K562 (cell line): ENCODE measurements around the gene HSD11B1L. TPM values are rescaled to one million over a fixed set of nuclear protein-coding genes. Genes with fewer than 3 reads are reported as not detected.

Experiments
- C11orf30 ChIP-seq: fragments of 450-650 bp; IDR thresholded peaks from 2 replicates; pipeline ENCODE4 v1.6.1; 2016; ENCODE audit warnings: low read depth, mild to moderate bottlenecking
- DDX20 ChIP-seq: fragments of 450-650 bp; IDR thresholded peaks from 2 replicates; pipeline ENCODE4 v1.6.1; 2016; ENCODE audit warnings: missing genetic modification characterization, low read depth, mild to moderate bottlenecking, missing compliant biosample characterization, moderate library complexity
- HNRNPH1 ChIP-seq: fragments of 200-400 bp; formaldehyde crosslinking; optimal IDR thresholded peaks from 2 replicates; pipeline ENCODE3; 2017; ENCODE audit warnings: low read depth, mild to moderate bottlenecking, low read length, moderate library complexity
- HOXB6 ChIP-seq: fragments of 250-450 bp; sonication (Bioruptor Pico); IDR thresholded peaks from 2 replicates; pipeline ENCODE4 v1.5.1; 2022; ENCODE audit warnings: mild to moderate bottlenecking, borderline replicate concordance
- NFRKB ChIP-seq: fragments of 450-650 bp; IDR thresholded peaks from 2 replicates; pipeline ENCODE4 v1.6.1; 2016; ENCODE audit warnings: low read depth
- PTRF ChIP-seq: fragments of 450-650 bp; IDR thresholded peaks from 2 replicates; pipeline ENCODE4 v1.6.1; 2016; ENCODE audit warnings: mild to moderate bottlenecking, missing genetic modification characterization, missing compliant biosample characterization
- SMAD1 ChIP-seq: fragments of 150-350 bp; IDR thresholded peaks from 2 replicates; pipeline ENCODE4 v1.6.1; 2014; ENCODE audit warnings: low read length, low read depth; ENCODE audit not compliant: partially characterized antibody
- SRSF3 ChIP-seq: fragments of 200-400 bp; formaldehyde crosslinking; IDR thresholded peaks from 2 replicates; pipeline ENCODE4 v1.6.1; 2016; ENCODE audit warnings: mild to moderate bottlenecking, low read length, moderate library complexity; ENCODE audit not compliant: insufficient read depth
- ZNF764 ChIP-seq: fragments of 250-450 bp; sonication (Bioruptor Pico); IDR thresholded peaks from 2 replicates; pipeline ENCODE4 v1.4.0; 2020; ENCODE audit warnings: low read depth, mild to moderate bottlenecking, moderate library complexity
- polyA plus RNA-seq, 8 experiments: library from polyadenylated mRNA; depleted of rRNA in 4 of 8; stranded (reverse) in 5 of 8; unstranded in 3 of 8; fragments of >200 nt; fragmentation: Nextera tagmentation in 2 of 8; fragmentation: Illumina TruSeq in 1 of 8; extraction: Ambion mirVana in 2 of 8; extraction: Trizol in 1 of 8; gene quantifications; 2 replicates each; pipeline versions ENCODE4 v1.2.1 to v1.2.3, GENCODE V29; 2011 to 2014; ENCODE audit warnings: inconsistent platforms in 1 of 8, missing spikeins in 1 of 8
- total RNA-seq, 7 experiments: library from RNA; depleted of rRNA in 6 of 7; stranded (reverse); fragments of >200 nt in 6 of 7; fragmentation: Illumina TruSeq in 2 of 7; extraction: Trizol in 2 of 7; gene quantifications; 2 replicates each; pipeline versions ENCODE4 v1.2.1 to v1.2.3, GENCODE V29; 2011 to 2021; ENCODE audit warnings: low replicate concordance in 1 of 7
- TF ChIP-seq, protein P1 (sequence below): fragments of 450-650 bp; IDR thresholded peaks from 2 replicates; pipeline ENCODE4 v1.6.1; 2016; ENCODE audit warnings: low read depth, mild to moderate bottlenecking, moderate library complexity
- TF ChIP-seq, protein P2 (sequence below): fragments of 450-650 bp; IDR thresholded peaks from 2 replicates; pipeline ENCODE4 v1.6.1; 2014; ENCODE audit warnings: low read depth, mild to moderate bottlenecking, moderate library complexity, borderline replicate concordance
- TF ChIP-seq, protein P3 (sequence below): fragments of 450-650 bp; formaldehyde crosslinking; IDR thresholded peaks from 2 replicates; pipeline ENCODE4 v1.4.0; 2020; ENCODE audit warnings: mild to moderate bottlenecking, moderate library complexity
- TF ChIP-seq, protein P4 (sequence below): fragments of 200-800 bp; sonication (Bioruptor generic); IDR thresholded peaks from 2 replicates; pipeline ENCODE4 v1.6.1; 2017; ENCODE audit warnings: missing genetic modification characterization, missing compliant biosample characterization
- TF ChIP-seq, protein P5 (sequence below): fragments of 450-650 bp; IDR thresholded peaks from 2 replicates; pipeline ENCODE4 v1.6.1; 2018; ENCODE audit not compliant: partially characterized antibody

Gene HSD11B1L
- total and polyA plus RNA-seq, 9 of the 15 experiments (the other 6 are each of a cell fraction or from before 2014, with no cell fraction given), result 0.31 to 7.7 (median 2.3) TPM

DNA sequence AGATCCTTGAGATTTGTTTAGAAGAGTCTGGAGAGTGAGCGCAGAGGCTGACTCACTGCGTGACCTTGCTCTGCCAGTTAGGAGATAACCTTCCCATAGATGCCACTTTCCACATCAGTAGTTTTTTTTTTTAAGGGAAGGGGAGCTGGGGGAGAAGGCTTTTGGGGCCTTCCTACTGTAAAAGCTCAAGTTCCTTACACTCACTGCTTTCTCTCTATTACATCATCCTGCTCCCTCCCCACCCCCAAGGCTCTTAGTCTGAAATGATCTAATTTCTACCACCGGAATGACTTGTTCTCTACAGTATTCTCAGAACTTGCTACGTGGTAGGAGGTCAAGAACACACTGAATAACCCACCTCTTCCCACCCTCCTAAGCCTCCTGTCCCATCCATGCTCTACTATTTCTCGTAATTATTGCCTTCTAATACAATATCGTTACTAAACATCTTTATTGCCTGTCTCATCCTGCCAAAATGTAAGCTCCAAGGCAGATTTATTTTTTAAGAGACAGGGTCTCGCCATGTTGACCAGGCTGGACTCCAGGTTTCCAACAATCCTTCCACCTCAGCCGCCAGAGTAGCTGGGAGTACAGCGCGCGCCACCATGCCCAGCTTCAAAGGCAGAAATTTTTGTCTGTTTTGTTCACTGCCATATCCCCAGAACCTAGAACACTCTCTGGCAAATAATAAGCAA lies 37.9 kb downstream of the HSD11B1L start (continued):
- TF ChIP-seq, protein P1, sequence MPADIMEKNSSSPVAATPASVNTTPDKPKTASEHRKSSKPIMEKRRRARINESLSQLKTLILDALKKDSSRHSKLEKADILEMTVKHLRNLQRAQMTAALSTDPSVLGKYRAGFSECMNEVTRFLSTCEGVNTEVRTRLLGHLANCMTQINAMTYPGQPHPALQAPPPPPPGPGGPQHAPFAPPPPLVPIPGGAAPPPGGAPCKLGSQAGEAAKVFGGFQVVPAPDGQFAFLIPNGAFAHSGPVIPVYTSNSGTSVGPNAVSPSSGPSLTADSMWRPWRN, result peak; percentile 19; the same call in 1 of the 2 replicates
- TF ChIP-seq C11orf30 (peak; percentile 59; the same call in 1 of the 2 replicates), DDX20 (tag) (no peak), NFRKB (peak; percentile 78), HOXB6 (peak; percentile 51; the same call in 1 of the 2 replicates), SRSF3 (no peak), ZNF764 (CRISPR knock-in tag) (no peak), PTRF (no peak), SMAD1 (peak; percentile 94), HNRNPH1 (no peak)
- TF ChIP-seq, protein P2, sequence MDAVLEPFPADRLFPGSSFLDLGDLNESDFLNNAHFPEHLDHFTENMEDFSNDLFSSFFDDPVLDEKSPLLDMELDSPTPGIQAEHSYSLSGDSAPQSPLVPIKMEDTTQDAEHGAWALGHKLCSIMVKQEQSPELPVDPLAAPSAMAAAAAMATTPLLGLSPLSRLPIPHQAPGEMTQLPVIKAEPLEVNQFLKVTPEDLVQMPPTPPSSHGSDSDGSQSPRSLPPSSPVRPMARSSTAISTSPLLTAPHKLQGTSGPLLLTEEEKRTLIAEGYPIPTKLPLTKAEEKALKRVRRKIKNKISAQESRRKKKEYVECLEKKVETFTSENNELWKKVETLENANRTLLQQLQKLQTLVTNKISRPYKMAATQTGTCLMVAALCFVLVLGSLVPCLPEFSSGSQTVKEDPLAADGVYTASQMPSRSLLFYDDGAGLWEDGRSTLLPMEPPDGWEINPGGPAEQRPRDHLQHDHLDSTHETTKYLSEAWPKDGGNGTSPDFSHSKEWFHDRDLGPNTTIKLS, result peak; percentile 79; the same call in 1 of the 2 replicates
- TF ChIP-seq, protein P3, sequence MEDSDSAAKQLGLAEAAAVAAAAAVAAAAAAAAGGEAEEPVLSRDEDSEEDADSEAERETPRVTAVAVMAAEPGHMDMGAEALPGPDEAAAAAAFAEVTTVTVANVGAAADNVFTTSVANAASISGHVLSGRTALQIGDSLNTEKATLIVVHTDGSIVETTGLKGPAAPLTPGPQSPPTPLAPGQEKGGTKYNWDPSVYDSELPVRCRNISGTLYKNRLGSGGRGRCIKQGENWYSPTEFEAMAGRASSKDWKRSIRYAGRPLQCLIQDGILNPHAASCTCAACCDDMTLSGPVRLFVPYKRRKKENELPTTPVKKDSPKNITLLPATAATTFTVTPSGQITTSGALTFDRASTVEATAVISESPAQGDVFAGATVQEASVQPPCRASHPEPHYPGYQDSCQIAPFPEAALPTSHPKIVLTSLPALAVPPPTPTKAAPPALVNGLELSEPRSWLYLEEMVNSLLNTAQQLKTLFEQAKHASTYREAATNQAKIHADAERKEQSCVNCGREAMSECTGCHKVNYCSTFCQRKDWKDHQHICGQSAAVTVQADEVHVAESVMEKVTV (CRISPR knock-in tag), result no peak
- TF ChIP-seq, protein P4, sequence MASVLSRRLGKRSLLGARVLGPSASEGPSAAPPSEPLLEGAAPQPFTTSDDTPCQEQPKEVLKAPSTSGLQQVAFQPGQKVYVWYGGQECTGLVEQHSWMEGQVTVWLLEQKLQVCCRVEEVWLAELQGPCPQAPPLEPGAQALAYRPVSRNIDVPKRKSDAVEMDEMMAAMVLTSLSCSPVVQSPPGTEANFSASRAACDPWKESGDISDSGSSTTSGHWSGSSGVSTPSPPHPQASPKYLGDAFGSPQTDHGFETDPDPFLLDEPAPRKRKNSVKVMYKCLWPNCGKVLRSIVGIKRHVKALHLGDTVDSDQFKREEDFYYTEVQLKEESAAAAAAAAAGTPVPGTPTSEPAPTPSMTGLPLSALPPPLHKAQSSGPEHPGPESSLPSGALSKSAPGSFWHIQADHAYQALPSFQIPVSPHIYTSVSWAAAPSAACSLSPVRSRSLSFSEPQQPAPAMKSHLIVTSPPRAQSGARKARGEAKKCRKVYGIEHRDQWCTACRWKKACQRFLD, result no peak; the same call in 1 of the 2 replicates
- TF ChIP-seq, protein P5, sequence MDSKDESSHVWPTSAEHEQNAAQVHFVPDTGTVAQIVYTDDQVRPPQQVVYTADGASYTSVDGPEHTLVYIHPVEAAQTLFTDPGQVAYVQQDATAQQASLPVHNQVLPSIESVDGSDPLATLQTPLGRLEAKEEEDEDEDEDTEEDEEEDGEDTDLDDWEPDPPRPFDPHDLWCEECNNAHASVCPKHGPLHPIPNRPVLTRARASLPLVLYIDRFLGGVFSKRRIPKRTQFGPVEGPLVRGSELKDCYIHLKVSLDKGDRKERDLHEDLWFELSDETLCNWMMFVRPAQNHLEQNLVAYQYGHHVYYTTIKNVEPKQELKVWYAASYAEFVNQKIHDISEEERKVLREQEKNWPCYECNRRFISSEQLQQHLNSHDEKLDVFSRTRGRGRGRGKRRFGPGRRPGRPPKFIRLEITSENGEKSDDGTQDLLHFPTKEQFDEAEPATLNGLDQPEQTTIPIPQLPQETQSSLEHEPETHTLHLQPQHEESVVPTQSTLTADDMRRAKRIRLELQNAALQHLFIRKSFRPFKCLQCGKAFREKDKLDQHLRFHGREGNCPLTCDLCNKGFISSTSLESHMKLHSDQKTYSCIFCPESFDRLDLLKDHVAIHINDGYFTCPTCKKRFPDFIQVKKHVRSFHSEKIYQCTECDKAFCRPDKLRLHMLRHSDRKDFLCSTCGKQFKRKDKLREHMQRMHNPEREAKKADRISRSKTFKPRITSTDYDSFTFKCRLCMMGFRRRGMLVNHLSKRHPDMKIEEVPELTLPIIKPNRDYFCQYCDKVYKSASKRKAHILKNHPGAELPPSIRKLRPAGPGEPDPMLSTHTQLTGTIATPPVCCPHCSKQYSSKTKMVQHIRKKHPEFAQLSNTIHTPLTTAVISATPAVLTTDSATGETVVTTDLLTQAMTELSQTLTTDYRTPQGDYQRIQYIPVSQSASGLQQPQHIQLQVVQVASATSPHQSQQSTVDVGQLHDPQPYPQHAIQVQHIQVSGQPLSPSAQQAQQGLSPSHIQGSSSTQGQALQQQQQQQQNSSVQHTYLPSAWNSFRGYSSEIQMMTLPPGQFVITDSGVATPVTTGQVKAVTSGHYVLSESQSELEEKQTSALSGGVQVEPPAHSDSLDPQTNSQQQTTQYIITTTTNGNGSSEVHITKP, result no peak
